ENCODE data around the gene PRSS1. TPM values are rescaled to one million over a fixed set of nuclear protein-coding genes. Genes with fewer than 3 reads are reported as not detected.

The PRSS1 gene
- total and polyA plus RNA-seq, 2 donors (not counting 1 experiment from before 2014, with no cell fraction given) = not detected

DNA sequence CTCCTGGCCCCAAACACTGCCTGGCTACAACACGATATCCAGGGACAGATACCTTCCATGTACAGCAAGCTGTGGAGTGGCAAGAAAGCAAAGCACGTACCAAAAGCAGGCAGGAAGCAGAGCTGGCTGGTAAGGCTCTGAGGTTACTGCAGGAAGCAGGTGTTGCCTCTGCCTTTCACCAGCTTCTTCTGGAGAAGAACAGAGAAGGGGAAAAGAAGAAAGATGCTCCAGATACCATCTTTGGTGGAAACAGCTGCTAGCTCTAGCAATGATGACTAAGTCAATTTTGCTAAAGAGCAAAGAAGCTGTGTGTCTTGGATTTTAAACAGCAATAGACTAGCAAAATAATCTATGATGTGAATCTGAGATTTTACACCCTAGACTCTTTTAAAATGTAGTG lies 34.9 kb upstream of the PRSS1 start:
- H3K4me1 Mint-ChIP-seq = peaks cover 29% of the 10 kb centered on the region
- H3K36me3 ChIP-seq (replicated peaks in 1 of 2; ENCODE audit: control extremely low read depth in 1 of 2, control insufficient read depth in 1 of 2, extremely low read depth in 1 of 2, insufficient read depth in 2 of 2, low read length in 1 of 2) = no peaks in the 10 kb centered on the region
- H3K9me3 ChIP-seq (ENCODE audit: control extremely low read depth in 1 of 3, control insufficient read depth in 2 of 3, insufficient read depth in 1 of 3, low read length in 2 of 3) = no peaks in the 10 kb centered on the region
- intact Hi-C loops (cut with micrococcal nuclease) = loop anchor here (2.0 to 5.0 kb wide), 3 partner anchors 24 to 138 kb away; no protein-coding TSS in a partner anchor
- ATAC-seq (ENCODE audit: low read depth) (peak; percentile 63), DNase-seq (peak; percentile 53)
- no peaks in the 10 kb centered on the region for H3K9me3 Mint-ChIP-seq (ENCODE audit: insufficient read depth)
- H2AFZ ChIP-seq (ENCODE audit: insufficient read depth, low read depth, low read length, poor library complexity, severe bottlenecking) = peak overlapping the region; percentile 50
- no peak overlapping the region for H3K9ac ChIP-seq (ENCODE audit: low read length)
- H3K4me2 ChIP-seq (replicated peaks; ENCODE audit: low read depth, low read length, poor library complexity, severe bottlenecking) = peak overlapping the region; percentile 44
- H4K20me1 ChIP-seq (ENCODE audit: control insufficient read depth, insufficient read depth, low read length, poor library complexity, severe bottlenecking) = no peaks in the 10 kb centered on the region
- peaks cover 23 to 32% of the 10 kb centered on the region in 2 donors for H3K4me1 ChIP-seq (ENCODE audit: control insufficient read depth in 2 of 2, insufficient read depth in 2 of 2, low read length in 2 of 2)
- H3K27ac ChIP-seq (ENCODE audit: low read length in 2 of 2) = peak overlapping the region in 1 of 2 donors; percentile 16
- WGBS (ENCODE audit: insufficient coverage) = 0% methylated on average over 2 of the region's 2 CpGs
- CTCF ChIA-PET = interaction anchor here (0.8 to 12.7 kb wide), 26 partner anchors 9 to 501 kb away, joined by 3 to 288 read pairs (median 6); no protein-coding TSS in a partner anchor
- no peak overlapping the region for H3K4me3 ChIP-seq (ENCODE audit: control extremely low read depth in 1 of 5, extremely low read depth in 1 of 5, insufficient read depth in 1 of 5, low read depth in 2 of 5, low read length in 4 of 5)
- peak overlapping the region; percentile 23 for H3K4me3 Mint-ChIP-seq
- peak overlapping the region; percentile 59 for H3K27ac Mint-ChIP-seq
- POLR2A ChIA-PET = interaction anchor here (0.8 to 4.1 kb wide), 6 partner anchors 69 to 98 kb away, joined by 3 to 17 read pairs (median 10); no protein-coding TSS in a partner anchor
- H3K27me3 ChIP-seq (replicated peaks in 1 of 4; ENCODE audit: control extremely low read depth in 1 of 4, control insufficient read depth in 3 of 4, insufficient read depth in 4 of 4, low read length in 3 of 4) = no peaks in the 10 kb centered on the region
- TF ChIP-seq EZH2 (IDR thresholded peaks at IDR 0.05; ENCODE audit: borderline replicate concordance, insufficient read depth, low read depth, low read length, poor library complexity, severe bottlenecking) = no peak
- TF ChIP-seq, protein P1, sequence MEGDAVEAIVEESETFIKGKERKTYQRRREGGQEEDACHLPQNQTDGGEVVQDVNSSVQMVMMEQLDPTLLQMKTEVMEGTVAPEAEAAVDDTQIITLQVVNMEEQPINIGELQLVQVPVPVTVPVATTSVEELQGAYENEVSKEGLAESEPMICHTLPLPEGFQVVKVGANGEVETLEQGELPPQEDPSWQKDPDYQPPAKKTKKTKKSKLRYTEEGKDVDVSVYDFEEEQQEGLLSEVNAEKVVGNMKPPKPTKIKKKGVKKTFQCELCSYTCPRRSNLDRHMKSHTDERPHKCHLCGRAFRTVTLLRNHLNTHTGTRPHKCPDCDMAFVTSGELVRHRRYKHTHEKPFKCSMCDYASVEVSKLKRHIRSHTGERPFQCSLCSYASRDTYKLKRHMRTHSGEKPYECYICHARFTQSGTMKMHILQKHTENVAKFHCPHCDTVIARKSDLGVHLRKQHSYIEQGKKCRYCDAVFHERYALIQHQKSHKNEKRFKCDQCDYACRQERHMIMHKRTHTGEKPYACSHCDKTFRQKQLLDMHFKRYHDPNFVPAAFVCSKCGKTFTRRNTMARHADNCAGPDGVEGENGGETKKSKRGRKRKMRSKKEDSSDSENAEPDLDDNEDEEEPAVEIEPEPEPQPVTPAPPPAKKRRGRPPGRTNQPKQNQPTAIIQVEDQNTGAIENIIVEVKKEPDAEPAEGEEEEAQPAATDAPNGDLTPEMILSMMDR (IDR thresholded peaks at IDR 0.05) = no peak
- H3K27me3 Mint-ChIP-seq = no peaks in the 10 kb centered on the region
- no peaks in the 10 kb centered on the region for H3K79me2 ChIP-seq (ENCODE audit: control insufficient read depth, insufficient read depth, low read length)

DNA sequence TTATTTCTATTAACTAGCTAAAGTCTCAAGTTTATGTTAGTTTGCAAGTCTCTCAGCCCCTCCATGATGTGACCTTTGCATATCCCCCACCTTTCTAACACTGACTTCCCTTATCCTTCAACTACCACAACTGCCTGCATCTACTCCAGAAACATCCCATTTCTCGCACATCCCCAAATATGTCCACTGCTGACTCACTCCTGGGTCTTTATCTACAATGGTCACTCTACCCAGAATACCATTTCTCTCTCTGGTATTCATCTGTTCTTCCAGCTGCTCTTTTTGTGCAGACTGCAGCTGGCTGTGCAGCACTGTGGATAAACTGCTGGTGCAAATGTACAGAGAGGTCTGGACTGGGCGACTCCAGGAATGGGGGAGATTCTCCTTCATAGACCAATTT lies 32.7 kb upstream of the PRSS1 start:
- Histone ChIP-seq H3K36me3 (replicated peaks in 1 of 2; ENCODE audit: control extremely low read depth in 1 of 2, control insufficient read depth in 1 of 2, extremely low read depth in 1 of 2, insufficient read depth in 2 of 2, low read length in 1 of 2) (no peaks in the 10 kb centered on the region), H3K27me3 (replicated peaks in 1 of 4; ENCODE audit: control extremely low read depth in 1 of 4, control insufficient read depth in 3 of 4, insufficient read depth in 4 of 4, low read length in 3 of 4) (peaks cover 0 to 15% (median 5%) of the 10 kb centered on the region in 4 experiments), H3K4me2 (replicated peaks; ENCODE audit: low read depth, low read length, poor library complexity, severe bottlenecking) (no peak overlapping the region), H3K4me1 (ENCODE audit: control insufficient read depth in 2 of 2, insufficient read depth in 2 of 2, low read length in 2 of 2) (peaks cover 23 to 41% of the 10 kb centered on the region in 2 donors), H3K9ac (ENCODE audit: low read length) (no peak overlapping the region), H3K4me3 (ENCODE audit: control extremely low read depth in 1 of 5, extremely low read depth in 1 of 5, insufficient read depth in 1 of 5, low read depth in 2 of 5, low read length in 4 of 5) (no peak overlapping the region), H3K79me2 (ENCODE audit: control insufficient read depth, insufficient read depth, low read length) (no peaks in the 10 kb centered on the region), H3K9me3 (ENCODE audit: control extremely low read depth in 1 of 3, control insufficient read depth in 2 of 3, insufficient read depth in 1 of 3, low read length in 2 of 3) (no peaks in the 10 kb centered on the region), H4K20me1 (ENCODE audit: control insufficient read depth, insufficient read depth, low read length, poor library complexity, severe bottlenecking) (no peaks in the 10 kb centered on the region), H3K27ac (ENCODE audit: low read length in 2 of 2) (no peak overlapping the region), H2AFZ (ENCODE audit: insufficient read depth, low read depth, low read length, poor library complexity, severe bottlenecking) (no peak overlapping the region)
- no peak for TF ChIP-seq EZH2 (IDR thresholded peaks at IDR 0.05; ENCODE audit: borderline replicate concordance, insufficient read depth, low read depth, low read length, poor library complexity, severe bottlenecking)
- TF ChIP-seq, protein P1 (IDR thresholded peaks at IDR 0.05) = no peak
- intact Hi-C loops (cut with micrococcal nuclease) = no loop called here
- ChIA-PET POLR2A (no interaction called here), CTCF (interaction anchor here (0.5 to 12.7 kb wide), 7 partner anchors 23 to 527 kb away, joined by 3 to 288 read pairs (median 5); partner anchors contain the start of gene PRSS2)
- WGBS (ENCODE audit: insufficient coverage) = 64% methylated on average over 2 of the region's 2 CpGs
- Mint-ChIP-seq H3K4me3 (no peak overlapping the region), H3K4me1 (peaks cover 29% of the 10 kb centered on the region), H3K27ac (peak overlapping the region; percentile 46), H3K27me3 (no peaks in the 10 kb centered on the region), H3K9me3 (ENCODE audit: insufficient read depth) (no peaks in the 10 kb centered on the region)
- DNase-seq (no peak), ATAC-seq (ENCODE audit: low read depth) (no peak)

All from B cell (primary cell).